NCI-H1417 (cell line): ENCODE results near the gene PAXX.

Source experiments
- DNase-seq, 3 experiments: peaks; one replicate each; lab custom pipeline; 2025; lab: John Stamatoyannopoulos, UW

PAXX gene

DNA sequence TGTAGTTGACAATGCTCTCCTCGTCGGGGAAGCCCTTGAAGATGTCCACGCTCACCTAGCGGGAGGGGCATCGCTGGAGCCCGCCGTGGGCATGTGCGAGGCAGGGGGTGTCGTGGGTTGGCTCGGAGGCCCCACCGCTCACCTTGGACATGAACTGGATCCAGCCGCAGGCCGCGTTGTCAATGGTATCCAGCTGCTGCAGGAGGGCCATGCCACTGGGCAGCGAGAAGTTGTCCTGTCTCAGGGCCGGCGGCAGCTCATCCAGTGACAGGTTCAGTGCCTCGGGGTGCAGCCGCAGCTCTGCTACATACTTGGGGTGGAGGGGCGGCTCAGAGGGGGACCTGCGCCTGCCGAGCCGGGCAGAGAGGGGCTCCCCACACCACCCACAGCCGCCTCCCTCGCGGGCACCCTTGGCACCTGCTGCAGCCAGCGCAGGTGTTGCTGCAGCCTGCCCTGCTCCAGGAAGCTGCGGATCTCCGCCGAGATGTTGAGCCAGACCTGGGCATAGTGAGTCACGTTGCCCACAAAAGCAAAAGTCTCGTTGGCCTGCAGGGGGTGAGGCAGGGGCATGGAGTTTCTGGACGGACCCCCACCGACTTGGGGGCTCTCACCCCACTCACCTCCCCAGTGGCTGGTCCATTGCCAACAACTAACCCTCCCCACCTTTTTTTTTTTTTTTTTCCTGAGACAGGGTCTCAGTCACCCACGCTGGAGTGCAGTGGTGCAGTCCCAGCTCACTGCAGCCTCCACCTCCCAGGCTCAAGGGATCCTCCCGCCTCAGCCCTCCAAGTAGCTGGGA, 26.7 kb downstream of the PAXX start:
- DNase-seq: no peak

DNA sequence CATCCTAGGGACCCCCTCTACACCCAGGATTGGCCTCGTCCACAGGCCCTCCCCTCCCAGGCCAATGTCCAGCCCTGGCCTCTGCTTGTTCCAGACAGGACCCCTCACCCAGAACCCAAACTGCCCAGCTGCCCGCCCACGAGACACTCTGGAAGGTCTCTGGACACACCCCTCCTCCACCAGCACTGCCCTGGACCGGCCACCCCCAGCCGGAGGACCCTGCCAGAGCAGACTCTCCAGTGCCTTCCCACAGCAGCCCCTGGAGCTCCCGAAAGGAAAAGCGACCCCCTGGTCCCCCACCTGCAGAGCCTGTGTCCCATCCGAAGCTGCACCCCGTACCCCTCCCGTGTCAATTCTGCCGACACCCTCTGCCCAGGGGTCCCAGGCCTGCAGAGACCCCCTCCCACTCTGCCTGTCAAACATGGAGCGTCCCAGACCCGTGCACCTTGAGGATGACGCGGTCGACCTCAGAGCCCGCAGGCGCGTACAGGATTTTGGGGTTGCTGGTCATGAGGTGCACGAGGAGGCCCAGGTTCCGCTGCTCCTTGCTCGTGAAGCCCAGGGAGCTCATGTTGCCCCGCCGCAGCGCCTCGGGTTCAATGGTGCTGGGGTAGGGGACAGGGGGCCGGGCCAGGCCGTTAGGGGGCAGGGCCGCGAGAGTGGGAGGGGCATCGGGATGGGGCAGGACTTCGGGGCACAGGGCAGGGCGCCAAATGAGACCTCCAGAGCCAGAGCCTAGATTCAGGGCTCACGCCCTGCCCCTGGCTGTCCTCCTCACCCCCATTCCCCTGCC, 27.9 kb downstream of the PAXX start:
- no peak for DNase-seq

DNA sequence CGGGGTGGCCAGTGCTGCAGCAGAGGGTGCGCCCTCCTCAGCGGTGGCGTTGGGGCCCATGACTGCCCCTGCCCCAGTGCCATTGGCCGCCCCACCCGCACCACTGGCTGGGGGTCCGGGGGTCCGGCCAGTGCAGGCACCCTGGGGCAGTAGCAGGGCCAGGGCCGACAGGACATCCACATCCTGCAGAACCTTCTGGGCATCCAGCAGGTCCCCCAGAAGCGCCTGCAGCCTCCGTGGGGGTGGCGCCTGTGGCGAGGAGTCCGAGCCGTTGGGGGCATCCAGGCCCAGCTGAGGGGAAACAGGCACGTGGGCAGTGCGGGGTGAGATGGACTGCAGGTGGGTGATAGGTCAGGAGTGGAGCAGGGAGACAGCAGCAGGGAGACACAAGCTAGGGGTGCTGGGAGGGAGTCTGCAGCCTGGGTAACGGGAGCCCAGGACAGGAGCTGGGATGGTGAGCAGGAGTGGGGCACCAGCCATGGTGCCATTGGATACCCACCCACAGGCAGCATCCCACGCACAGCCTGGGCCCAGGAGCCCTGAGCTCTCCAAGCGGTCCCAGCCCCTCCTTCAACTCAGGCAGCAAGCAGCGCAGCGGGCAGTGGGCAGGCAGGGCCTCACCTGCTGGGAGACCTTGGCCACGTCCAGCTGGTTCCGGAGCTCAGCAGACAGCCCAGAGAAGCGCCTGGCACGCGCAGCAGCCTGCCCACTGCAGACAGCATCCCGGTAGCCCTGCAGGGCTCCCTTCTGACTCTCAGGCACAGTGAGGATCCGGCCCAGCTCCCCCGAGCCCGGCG, 28.7 kb downstream of the PAXX start:
- DNase-seq: no peak

DNA sequence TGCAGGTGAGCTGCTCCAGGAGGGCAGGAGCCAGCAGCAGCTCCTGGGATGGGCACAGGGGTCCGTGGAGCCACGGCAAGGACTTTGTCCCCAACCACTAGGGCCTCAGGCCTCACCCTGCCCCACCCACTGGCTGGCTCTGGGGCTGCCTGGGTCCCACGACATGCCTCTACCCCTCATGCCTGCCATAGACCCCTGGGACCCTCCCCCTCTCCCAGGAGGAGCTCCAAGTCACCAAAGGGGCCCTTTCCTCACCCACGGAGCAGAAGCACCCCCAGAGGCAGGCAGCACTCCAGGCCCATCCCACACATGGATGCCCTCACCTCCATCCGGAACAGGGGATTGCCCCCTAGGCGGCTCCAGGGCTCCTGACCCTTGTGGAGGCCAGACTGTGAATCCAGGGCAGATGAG, 29.4 kb downstream of the PAXX start:
- no peak for DNase-seq

DNA sequence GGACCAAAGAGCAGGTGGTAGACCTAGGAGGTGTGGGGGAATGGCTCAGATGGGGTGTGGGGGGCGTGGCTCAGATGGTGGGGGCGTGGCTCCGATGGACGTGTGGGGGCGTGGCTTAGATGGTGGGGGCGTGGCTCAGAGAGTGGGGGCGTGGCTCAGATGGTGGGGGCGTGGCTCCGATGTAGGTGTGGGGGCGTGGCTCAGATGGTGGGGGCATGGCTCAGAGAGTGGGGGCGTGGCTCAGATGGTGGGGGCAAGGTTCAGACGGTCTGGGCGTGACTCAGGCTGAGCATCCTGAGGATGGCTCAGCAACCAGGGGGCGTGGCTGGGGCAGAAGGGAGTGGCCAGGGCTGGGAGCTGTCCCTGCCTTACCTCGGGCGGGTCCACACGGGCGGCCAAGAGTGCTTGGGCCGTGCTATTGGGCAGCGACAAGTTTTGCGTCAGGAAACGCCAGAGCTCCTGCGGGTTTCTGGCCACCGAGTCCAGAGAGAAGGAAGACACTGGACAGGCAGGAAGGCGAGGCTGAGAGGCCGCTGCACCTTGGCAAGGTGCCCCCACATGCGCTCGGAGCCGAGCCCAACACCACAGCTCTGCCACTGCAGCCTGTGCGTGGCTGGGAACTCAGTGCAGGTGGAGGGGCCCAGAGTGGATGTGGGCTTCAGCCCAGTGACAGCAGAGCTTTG, 29.9 kb downstream of the PAXX start:
- DNase-seq: peak; percentile 41 to 51 (median 46)

DNA sequence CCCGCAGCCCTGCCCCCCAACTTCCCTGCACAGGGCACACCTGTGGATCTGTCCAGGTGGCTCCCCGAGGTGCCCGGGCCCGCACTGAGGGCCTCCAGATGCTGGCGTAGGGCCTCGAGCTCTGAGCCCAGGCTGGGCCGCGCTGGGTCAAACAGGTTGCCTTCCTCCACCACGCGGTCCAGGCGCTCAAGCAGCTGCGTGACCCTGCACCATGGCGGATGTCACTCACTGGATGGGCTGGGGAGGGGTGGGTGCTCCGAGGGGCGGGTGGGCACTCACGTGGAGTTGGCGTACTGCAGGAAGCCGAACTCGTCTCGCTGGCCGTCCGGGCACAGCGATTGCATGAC, 30.4 kb downstream of the PAXX start:
- DNase-seq: no peak

DNA sequence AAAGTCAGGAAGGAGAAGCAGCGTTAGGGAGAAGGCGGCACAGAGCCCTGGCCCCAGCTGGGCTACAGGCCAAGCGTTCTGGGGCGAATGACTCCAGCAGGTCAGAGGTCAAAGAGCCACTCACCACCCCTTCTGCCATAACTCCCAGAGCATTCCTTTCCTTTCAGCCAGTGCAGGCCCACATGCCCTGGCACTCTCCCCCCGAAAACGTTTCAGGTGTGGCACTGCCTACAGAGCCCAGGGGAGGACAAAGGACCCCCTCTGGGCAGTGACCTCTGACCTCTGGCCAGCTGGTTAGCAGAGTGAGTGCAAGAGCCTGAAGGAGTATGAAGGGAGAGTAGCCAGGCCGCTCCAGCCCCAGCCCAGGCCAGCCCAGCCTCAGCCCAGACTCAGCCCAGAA, 30.9 kb downstream of the PAXX start:
- no peak for DNase-seq

DNA sequence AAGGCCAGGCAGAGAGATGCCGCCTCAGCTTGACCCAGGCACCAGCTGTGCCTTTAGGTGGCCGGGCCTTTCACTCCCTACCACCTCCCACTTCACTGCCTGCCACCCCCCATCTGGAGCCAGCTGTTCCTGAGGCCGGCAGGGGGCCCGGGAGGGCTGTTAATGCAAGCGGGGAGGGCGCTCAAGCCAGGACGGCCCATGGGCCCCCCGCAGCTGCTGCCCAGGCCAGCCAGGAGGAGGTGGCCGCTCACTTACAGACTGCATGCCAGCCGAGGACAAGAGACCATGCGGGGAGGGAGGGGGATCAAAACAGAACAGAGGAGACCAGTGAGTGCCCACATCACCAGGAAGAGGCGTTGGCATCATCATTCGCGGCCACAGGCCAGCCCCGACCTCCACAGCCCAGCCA, 31.4 kb downstream of the PAXX start:
- DNase-seq: no peak

DNA sequence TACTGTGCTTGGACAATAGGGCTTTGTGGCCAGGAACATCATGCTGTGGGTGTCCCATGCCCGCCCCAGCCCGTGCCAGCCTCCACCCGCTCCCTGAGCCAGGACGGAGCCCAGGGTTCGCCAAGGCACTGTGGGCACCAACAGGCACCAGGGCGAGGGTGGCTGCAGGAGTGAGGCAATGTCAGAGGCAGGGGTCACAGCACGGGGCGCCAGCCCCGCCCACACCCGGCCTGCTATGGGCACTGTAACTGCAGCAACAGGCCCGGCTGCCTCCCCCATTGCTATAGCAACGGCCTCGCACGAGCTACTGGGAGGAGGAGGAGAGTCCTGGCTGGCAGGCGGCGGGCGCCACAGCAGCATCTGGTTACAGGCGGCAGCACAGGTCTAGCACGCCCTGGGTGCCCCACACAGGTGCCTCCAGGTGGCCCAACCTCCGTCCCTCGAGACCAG, 33.3 kb downstream of the PAXX start:
- peak; percentile 83 to 98 (median 94) for DNase-seq

DNA sequence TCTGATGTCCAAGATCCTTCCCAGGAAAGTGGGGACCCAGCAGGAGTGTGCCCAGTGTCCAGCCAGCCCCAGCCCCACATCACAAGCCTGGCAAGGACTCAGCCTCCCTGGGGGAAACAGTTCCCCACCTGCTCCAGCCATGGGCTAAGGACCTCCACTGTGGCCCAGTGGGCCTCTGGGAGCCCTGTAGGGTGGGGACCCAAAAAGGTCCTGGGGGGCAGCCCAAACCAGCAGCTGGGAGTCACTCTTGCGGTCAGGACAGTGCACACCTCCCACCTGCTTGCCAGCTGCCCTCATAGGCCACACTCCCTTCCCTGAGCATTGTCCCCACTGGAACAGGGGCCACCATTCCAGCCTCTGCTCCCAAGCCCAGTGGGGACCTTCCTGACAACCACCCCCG, 34.2 kb downstream of the PAXX start:
- DNase-seq: no peak

DNA sequence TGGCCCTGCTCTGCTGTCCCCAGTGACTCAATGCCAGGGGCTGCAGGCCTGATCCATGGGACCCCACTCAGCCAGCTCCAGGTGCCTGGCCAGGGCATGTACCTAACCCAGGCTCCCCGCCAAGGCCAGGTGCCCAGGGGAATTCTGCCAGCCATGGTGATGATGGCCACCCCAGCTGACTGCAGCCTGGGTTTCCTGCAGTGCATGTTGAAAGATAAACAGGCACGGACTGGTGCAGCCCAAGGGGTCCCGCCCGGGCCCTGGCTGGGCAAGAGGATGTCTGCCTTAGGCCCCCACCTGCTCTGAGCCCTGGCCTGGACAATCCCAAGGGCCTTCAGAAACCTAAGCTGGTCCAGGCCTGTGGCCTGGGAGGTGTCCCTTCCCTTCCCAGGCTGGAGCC, 34.6 kb downstream of the PAXX start:
- no peak for DNase-seq

DNA sequence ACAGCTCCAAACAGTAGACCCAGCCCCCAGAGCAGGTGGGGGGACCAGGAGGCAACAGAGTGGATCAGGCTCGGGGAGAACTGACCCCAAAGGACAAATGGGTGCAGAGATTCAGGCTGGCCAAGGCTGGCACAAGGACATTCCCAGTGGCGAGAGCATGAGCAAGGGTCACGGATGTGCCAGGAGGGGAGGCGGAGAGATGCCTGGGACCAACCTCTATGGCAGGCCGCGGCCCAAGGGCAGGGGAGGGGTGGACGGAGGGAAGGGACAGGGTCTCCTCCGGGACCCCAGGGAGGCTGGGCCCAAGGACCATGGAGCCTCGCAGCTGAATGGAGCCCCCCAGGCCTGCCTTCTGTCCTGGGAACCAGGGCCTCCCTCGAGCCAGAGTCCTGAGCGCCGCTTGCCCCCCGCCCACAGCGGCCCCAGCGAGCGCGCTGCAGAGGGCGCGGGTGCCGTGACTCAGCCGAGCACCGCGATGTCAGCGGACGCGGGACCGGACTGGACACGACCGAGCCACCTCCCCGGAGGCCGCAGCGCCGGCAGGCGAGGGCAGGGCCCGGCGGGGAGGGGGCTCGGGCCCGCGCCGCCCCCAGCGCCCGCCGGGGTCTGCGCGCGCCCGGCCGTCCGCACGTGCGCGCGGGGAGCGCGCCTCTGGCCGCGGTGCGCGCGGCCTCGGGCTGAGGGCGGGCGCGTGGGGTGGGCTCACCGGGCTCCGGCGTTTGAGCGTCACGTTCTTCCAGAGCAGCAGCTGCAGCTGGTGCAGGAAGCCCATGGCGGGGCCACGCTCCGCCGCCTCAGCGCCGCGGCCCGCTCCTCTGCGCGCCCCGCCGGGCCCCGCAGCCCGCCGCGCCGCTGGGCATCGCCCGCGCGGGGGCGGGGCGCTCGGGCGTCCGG, 35.4 kb downstream of the PAXX start, which contains the start of gene ABCA2:
TSS of gene ABCA2 (minus strand) at position 869 of the 894 bp plus-strand sequence. CDS start at position 772, 97 bp downstream.
- peak; percentile 2 to 63 (median 57) for DNase-seq

DNA sequence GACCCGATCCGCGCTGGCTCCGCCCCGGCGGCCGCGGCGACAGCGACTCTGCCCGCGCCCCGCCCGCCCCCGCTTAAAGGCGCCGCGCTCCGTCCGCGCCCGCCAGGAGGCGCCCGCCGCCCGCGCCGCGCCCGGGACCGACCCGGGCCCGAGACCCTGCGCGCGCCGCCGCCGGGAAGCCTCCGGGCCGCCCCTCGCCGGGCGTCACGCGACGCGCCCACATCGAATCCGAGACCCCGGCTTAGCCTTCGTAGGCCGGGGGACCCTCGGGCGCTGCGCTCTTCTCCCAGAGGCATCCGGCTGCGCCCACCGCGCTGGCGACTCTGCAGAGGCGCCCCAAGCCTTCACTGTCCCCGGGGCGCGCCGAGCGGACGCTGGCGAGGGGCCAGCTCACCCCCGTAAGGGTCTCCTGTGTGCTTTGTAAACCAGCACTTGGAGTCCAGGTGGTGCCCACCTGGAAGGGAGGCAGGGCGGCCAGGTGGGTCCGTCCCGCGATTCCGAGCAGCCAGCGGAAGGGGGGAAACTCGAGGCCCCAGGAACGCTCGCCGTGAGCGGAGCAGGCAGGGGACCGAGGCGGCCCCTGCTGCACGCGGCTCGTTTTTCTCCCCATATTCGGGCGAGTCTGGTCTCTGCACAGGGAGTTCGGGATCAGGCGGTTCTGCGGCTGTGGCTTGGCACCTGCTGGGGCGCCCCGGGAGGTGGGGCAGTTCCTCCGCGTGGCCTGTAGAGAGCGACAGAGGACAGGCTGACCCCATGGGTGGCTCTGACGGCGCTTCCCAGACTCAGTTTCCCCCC, 36.2 kb downstream of the PAXX start:
- peak; percentile 66 to 83 (median 74) for DNase-seq

DNA sequence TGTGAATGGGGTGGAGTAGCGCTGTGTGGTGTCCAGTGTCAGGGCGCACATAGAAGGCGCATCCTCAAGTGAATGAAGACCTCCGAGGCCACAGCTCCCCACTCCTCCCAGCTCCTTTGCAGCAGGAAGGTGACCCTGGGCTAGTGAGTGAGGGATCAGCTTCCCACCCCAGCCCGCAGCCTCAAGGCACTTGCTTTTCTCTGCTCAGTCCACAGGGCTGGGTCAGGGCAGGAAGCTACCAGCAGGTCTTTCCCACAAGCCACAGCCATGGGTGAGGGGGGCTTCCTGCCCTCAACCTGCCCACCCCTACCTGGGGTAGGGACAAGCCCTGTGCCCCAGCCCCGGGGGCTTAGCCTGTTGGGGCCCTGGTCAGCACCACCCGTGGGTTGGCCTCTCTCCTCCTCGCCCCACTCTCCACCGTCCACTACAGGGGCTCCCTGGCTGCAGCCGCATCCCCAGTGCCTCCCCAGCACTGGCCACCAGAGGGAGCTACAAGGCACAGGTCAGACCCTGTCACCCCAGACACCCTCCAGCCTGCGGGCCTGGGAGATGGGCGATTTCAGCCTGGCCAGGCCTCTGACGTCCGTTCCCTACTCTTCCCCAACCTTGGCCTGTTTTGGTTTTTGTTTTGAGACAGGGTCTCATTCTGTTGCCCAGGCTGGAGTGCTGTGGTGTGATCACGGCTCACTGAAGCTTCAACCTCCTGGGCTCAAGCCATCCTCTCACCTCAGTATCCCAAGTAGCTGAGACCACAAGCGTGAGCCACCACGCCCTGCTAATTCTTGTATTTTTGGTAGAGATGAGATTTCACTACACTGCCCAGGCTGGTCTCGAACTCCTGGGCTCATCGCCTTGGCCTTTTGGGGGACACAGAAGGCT, 37.1 kb downstream of the PAXX start:
- DNase-seq: peak; percentile 11 to 77 (median 67)

DNA sequence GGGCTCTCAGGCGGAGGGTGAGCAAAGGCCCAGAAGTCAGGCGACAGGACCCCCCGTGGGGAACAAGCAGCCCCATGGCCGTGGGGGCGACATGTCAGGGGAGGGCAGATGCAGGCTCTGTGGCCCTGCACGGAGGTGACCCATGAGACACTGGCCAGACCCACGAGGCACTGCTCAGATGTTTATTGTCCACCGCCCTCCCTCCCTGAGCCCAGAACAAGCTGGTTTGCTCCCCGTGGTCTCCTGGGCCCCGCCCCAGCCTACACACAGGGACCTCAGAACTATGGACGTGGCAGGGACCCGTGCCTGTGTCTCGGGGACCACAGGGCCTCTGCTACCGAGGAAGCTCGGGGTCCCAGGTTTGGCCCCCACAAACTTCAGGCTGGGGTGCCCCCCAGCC, 37.8 kb downstream of the PAXX start:
- DNase-seq: no peak

DNA sequence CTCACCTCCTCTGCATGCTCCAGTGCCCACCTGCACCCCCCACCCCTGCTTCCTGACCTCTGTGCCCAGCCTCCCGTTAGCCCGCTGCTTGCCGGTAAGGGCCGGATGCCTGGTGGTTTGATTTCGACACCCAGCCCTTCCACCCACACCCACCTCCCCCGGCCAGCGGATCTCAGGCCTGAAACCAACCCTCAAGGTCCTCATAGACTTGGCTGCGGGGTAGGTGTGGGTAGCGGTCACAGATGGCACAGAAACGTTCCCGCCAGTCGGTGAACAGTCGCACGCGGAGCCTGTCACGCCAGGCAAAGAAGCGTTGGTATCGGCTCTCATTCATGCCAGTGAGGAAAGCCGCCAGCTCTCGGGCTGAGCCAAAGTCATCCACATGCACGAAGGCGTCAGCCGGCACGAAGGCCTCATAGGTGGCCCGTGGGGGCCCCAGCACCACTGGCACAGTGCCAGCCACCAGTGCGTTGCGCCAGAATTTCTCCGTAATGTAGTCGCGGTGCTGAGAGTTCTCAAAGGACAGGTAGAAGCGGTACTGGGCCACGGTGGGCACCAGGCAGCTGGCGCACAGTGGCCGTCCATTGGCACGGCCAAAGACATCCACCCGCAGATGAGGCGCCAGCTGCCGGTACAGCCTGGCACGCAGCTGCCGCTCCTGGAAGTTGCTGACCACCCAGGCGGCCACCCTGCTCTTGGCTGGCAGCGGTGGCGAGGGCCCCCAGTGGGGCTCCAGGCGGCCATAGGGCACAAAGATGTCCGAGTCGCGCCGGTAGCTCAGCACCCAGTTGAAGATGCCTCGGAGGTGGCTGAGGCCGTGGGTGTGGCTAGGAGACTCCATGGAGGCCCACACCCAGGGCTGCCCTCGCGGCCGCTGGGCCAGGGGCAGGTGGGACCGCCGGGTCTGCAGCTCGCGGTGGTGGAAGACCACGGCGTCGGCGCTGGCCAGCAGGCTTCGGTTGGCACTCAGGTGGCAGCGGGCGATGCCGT, 38.6 kb downstream of the PAXX start:
- no peak for DNase-seq

DNA sequence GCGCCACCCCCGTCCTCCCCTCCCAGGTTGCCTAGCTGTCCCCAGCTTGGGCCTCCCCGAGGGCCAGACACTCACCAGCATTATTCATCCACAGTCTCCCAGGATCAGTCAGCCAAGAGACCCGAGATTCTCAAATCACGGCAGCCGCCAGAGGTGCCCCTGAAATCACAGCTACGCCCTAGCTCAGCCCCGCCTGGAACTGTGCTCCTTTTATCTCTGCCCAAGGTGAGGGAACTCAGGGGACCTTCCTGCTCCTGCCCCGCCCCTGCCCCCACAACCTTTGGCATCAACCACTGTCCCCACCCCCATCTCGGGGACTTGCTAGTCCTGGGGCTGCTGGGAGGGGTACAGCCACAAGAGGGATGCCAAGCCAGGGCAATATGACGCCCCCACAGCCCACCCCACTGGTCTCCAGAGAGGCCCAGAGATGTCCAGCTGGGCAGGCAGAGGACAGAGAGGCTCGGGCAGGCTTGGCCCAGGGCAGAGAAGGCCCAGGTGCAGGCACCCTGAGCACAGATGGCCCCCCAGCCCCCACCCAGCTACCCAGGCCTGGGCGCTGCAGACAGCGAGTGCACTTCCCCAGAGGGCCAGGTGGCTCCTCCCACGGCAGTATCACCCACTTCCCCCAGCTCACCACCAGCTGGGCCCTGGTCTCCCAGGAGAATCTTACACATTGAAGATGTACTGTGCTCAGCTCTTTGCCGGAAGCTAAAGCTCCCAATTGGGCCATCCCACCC, 39.9 kb downstream of the PAXX start, which contains the start of gene FUT7:
TSS of gene FUT7 (minus strand) at position 185 of the 737 bp plus-strand sequence. CDS start at position 88, 97 bp downstream.
- DNase-seq: no peak
